GM21360 (cell line): Measurements from ENCODE around the gene LAMB1.
"Not testable (repeated sequence)": the region's sequence is repeated elsewhere in the genome, so short reads cannot be mapped to it uniquely, and the experiment has no call there.

Experiments used
- ATAC-seq: cut with Tn5 transposase; IDR thresholded peaks from one replicate; pipeline ENCODE4 v1.9.1; 2021; ENCODE audit warnings: mild to moderate bottlenecking, moderate library complexity; ENCODE audit not compliant: unreplicated experiment

LAMB1 gene

GRCh38 chr7:108002726-108003598, at the start of gene LAMB1:
TSS of gene LAMB1 (minus strand) at chr7:108003161. CDS start at chr7:108002885, 276 bp downstream.
- ATAC-seq, result no peak

- no peak for ATAC-seq
These were observed 48.5 kb upstream of the LAMB1 start for GRCh38 chr7:108051454-108051853.

GRCh38 chr7:108049962-108050361, 47.0 kb upstream of the LAMB1 start:
- ATAC-seq, result no peak

- ATAC-seq, result no peak
These were observed 45.5 kb upstream of the LAMB1 start for GRCh38 chr7:108048422-108048821.

- ATAC-seq, result no peak
These were observed 44.1 kb upstream of the LAMB1 start for GRCh38 chr7:108046952-108047506.

GRCh38 chr7:108045669-108046068, 42.7 kb upstream of the LAMB1 start:
- no peak for ATAC-seq

- ATAC-seq, result no peak
These were observed 42.2 kb upstream of the LAMB1 start for GRCh38 chr7:108045154-108045553.

- no peak for ATAC-seq
These were observed 41.4 kb upstream of the LAMB1 start for GRCh38 chr7:108044345-108044744.

- no peak for ATAC-seq
These were observed 36.0 kb upstream of the LAMB1 start for GRCh38 chr7:108038986-108039385.

GRCh38 chr7:108037741-108038140, 34.8 kb upstream of the LAMB1 start:
- ATAC-seq, result no peak

GRCh38 chr7:108037140-108037539, 34.2 kb upstream of the LAMB1 start:
- ATAC-seq, result no peak

GRCh38 chr7:108034586-108034985, 31.6 kb upstream of the LAMB1 start:
- no peak for ATAC-seq

GRCh38 chr7:108033776-108034497, 31.0 kb upstream of the LAMB1 start:
- no peak for ATAC-seq

GRCh38 chr7:108033309-108033708, 30.3 kb upstream of the LAMB1 start:
- ATAC-seq, result not testable (repeated sequence)

GRCh38 chr7:108030516-108030915, 27.6 kb upstream of the LAMB1 start:
- ATAC-seq, result no peak

GRCh38 chr7:108029034-108029433, 26.1 kb upstream of the LAMB1 start:
- ATAC-seq, result no peak

- no peak for ATAC-seq
These were observed 25.1 kb upstream of the LAMB1 start for GRCh38 chr7:108028111-108028510.

GRCh38 chr7:108027239-108027638, 24.3 kb upstream of the LAMB1 start:
- ATAC-seq, result no peak

- no peak for ATAC-seq
These were observed 23.7 kb upstream of the LAMB1 start for GRCh38 chr7:108026647-108027046.

- no peak for ATAC-seq
These were observed 23.2 kb upstream of the LAMB1 start for GRCh38 chr7:108026116-108026515.

GRCh38 chr7:108024538-108024937, 21.6 kb upstream of the LAMB1 start:
- ATAC-seq, result no peak

GRCh38 chr7:108020585-108020984, 17.6 kb upstream of the LAMB1 start:
- no peak for ATAC-seq
